ENCODE measurements around the gene RHOT1. TPM values are rescaled to one million over a fixed set of nuclear protein-coding genes. Genes with fewer than 3 reads are reported as not detected.
"Not testable (repeated sequence)": the region's sequence is repeated elsewhere in the genome, so short reads cannot be mapped to it uniquely, and the experiment has no call there.

The RHOT1 gene
- total RNA-seq (2014; rRNA removed; shearing (Covaris generic)) = 86.6 and 112 TPM in 2 replicates

- peak; percentile 91 for DNase-seq (ENCODE audit: low spot score)
Measured at GRCh38 chr17:32142038-32142856, at the start of gene RHOT1. Gene RHOT1, plus strand, starts transcription at chr17:32142502. Its CDS starts 191 bp downstream, at chr17:32142693.

- no peak for DNase-seq (ENCODE audit: low spot score)
Measured at GRCh38 chr17:32099686-32100085, 42.6 kb upstream of the RHOT1 start.

GRCh38 chr17:32100323-32100722 lies 42.0 kb upstream of the RHOT1 start:
- not testable (repeated sequence) for DNase-seq (ENCODE audit: low spot score)

GRCh38 chr17:32100971-32101631 lies 41.2 kb upstream of the RHOT1 start:
- DNase-seq (ENCODE audit: low spot score) = no peak

- no peak for DNase-seq (ENCODE audit: low spot score)
Measured at GRCh38 chr17:32102172-32102571, 40.1 kb upstream of the RHOT1 start.

GRCh38 chr17:32102646-32103186 lies 39.6 kb upstream of the RHOT1 start:
- DNase-seq (ENCODE audit: low spot score) = no peak

GRCh38 chr17:32103476-32104113 lies 38.7 kb upstream of the RHOT1 start:
- no peak for DNase-seq (ENCODE audit: low spot score)

- no peak for DNase-seq (ENCODE audit: low spot score)
Measured at GRCh38 chr17:32104158-32104557, 38.1 kb upstream of the RHOT1 start.

- not testable (repeated sequence) for DNase-seq (ENCODE audit: low spot score)
Measured at GRCh38 chr17:32106471-32106981, 35.8 kb upstream of the RHOT1 start.

- not testable (repeated sequence) for DNase-seq (ENCODE audit: low spot score)
Measured at GRCh38 chr17:32107194-32107593, 35.1 kb upstream of the RHOT1 start.

- no peak for DNase-seq (ENCODE audit: low spot score)
Measured at GRCh38 chr17:32110596-32110995, 31.7 kb upstream of the RHOT1 start.

GRCh38 chr17:32111141-32111771 lies 31.0 kb upstream of the RHOT1 start:
- DNase-seq (ENCODE audit: low spot score) = peak; percentile 28

GRCh38 chr17:32112416-32112815 lies 29.9 kb upstream of the RHOT1 start:
- no peak for DNase-seq (ENCODE audit: low spot score)

GRCh38 chr17:32114536-32114935 lies 27.8 kb upstream of the RHOT1 start:
- no peak for DNase-seq (ENCODE audit: low spot score)

GRCh38 chr17:32115546-32115945 lies 26.8 kb upstream of the RHOT1 start:
- not testable (repeated sequence) for DNase-seq (ENCODE audit: low spot score)

GRCh38 chr17:32116937-32117336 lies 25.4 kb upstream of the RHOT1 start:
- no peak for DNase-seq (ENCODE audit: low spot score)

- no peak for DNase-seq (ENCODE audit: low spot score)
Measured at GRCh38 chr17:32117399-32117798, 24.9 kb upstream of the RHOT1 start.

- DNase-seq (ENCODE audit: low spot score) = not testable (repeated sequence)
Measured at GRCh38 chr17:32118088-32118487, 24.2 kb upstream of the RHOT1 start.

GRCh38 chr17:32118835-32119234 lies 23.5 kb upstream of the RHOT1 start:
- no peak for DNase-seq (ENCODE audit: low spot score)

- DNase-seq (ENCODE audit: low spot score) = no peak
Measured at GRCh38 chr17:32120141-32120540, 22.2 kb upstream of the RHOT1 start.

- no peak for DNase-seq (ENCODE audit: low spot score)
Measured at GRCh38 chr17:32120716-32121115, 21.6 kb upstream of the RHOT1 start.

GRCh38 chr17:32123782-32124181 lies 18.5 kb upstream of the RHOT1 start:
- DNase-seq (ENCODE audit: low spot score) = peak; percentile 68

Data from A172 (cell line).